ENCODE data around the gene SH3BGRL2. TPM values are rescaled to one million over a fixed set of nuclear protein-coding genes. Genes with fewer than 3 reads are reported as not detected.
"Not testable (repeated sequence)": the region's sequence is repeated elsewhere in the genome, so short reads cannot be mapped to it uniquely, and the experiment has no call there.

Gene SH3BGRL2
- polyA plus RNA-seq, 3 donors from 2014 or later: 0.22 to 3.4 TPM; not detected in 1

- Mint-ChIP-seq H3K9me3 (peaks cover 0 to 4% (median 0%) of the 10 kb centered on the region in 6 donors), H3K27ac (no peak overlapping the region), H3K36me3 (no peaks in the 10 kb centered on the region), H3K27me3 (ENCODE audit: low read depth in 3 of 3) (peaks cover 0 to 2% (median 0%) of the 10 kb centered on the region in 3 donors), H3K4me1 (no peaks in the 10 kb centered on the region), H3K4me3 (no peak overlapping the region)
- DNase-seq: no peak
Measured at GRCh38 chr6:79731471-79731870, 100.3 kb downstream of the SH3BGRL2 start.

GRCh38 chr6:79733388-79733787, 102.3 kb downstream of the SH3BGRL2 start:
- Mint-ChIP-seq H3K9me3 (no peaks in the 10 kb centered on the region), H3K27ac (no peak overlapping the region), H3K36me3 (no peaks in the 10 kb centered on the region), H3K27me3 (ENCODE audit: low read depth in 3 of 3) (peaks cover 0 to 7% (median 0%) of the 10 kb centered on the region in 3 donors), H3K4me3 (no peak overlapping the region), H3K4me1 (no peaks in the 10 kb centered on the region)
- DNase-seq: no peak

- no peak for DNase-seq
- H3K4me3 Mint-ChIP-seq: no peak overlapping the region
- H3K27ac Mint-ChIP-seq: no peak overlapping the region
- H3K27me3 Mint-ChIP-seq (ENCODE audit: low read depth in 3 of 3): peaks cover 0 to 7% (median 0%) of the 10 kb centered on the region in 3 donors
- H3K9me3 Mint-ChIP-seq: peaks cover 0 to 2% (median 0%) of the 10 kb centered on the region in 6 donors
- H3K4me1 Mint-ChIP-seq: no peaks in the 10 kb centered on the region
- no peaks in the 10 kb centered on the region for H3K36me3 Mint-ChIP-seq
Measured at GRCh38 chr6:79734374-79734773, 103.2 kb downstream of the SH3BGRL2 start.

- Mint-ChIP-seq H3K4me3 (no peak overlapping the region), H3K27me3 (ENCODE audit: low read depth in 3 of 3) (peaks cover 0 to 7% (median 0%) of the 10 kb centered on the region in 3 donors), H3K36me3 (no peaks in the 10 kb centered on the region), H3K27ac (no peak overlapping the region), H3K9me3 (peaks cover 0 to 2% (median 0%) of the 10 kb centered on the region in 6 donors), H3K4me1 (no peaks in the 10 kb centered on the region)
- no peak for DNase-seq
Measured at GRCh38 chr6:79735183-79735582, 104.1 kb downstream of the SH3BGRL2 start.

GRCh38 chr6:79737172-79737571, 106.0 kb downstream of the SH3BGRL2 start:
- Mint-ChIP-seq H3K36me3 (no peaks in the 10 kb centered on the region), H3K27ac (no peak overlapping the region), H3K27me3 (ENCODE audit: low read depth in 3 of 3) (peaks cover 0 to 6% (median 0%) of the 10 kb centered on the region in 3 donors), H3K4me3 (no peak overlapping the region), H3K9me3 (peaks cover 0 to 2% (median 0%) of the 10 kb centered on the region in 6 donors), H3K4me1 (no peaks in the 10 kb centered on the region)
- no peak for DNase-seq

GRCh38 chr6:79742030-79742429, 110.9 kb downstream of the SH3BGRL2 start:
- H3K4me3 Mint-ChIP-seq: no peak overlapping the region
- no peaks in the 10 kb centered on the region for H3K4me1 Mint-ChIP-seq
- no peak for DNase-seq
- H3K36me3 Mint-ChIP-seq: no peaks in the 10 kb centered on the region
- H3K27me3 Mint-ChIP-seq (ENCODE audit: low read depth in 3 of 3): peaks cover 0 to 5% (median 5%) of the 10 kb centered on the region in 3 donors
- H3K9me3 Mint-ChIP-seq: peaks cover 3 to 10% (median 6%) of the 10 kb centered on the region in 6 donors
- H3K27ac Mint-ChIP-seq: no peak overlapping the region

- not testable (repeated sequence) for H3K4me1 Mint-ChIP-seq; H3K27ac Mint-ChIP-seq; H3K36me3 Mint-ChIP-seq; H3K27me3 Mint-ChIP-seq (ENCODE audit: low read depth in 3 of 3); DNase-seq; H3K4me3 Mint-ChIP-seq
- H3K9me3 Mint-ChIP-seq: peaks cover 4 to 10% (median 6%) of the 10 kb centered on the region in 6 donors
Measured at GRCh38 chr6:79745282-79745681, 114.2 kb downstream of the SH3BGRL2 start.

- not testable (repeated sequence) for DNase-seq; H3K27ac Mint-ChIP-seq; H3K36me3 Mint-ChIP-seq; H3K4me1 Mint-ChIP-seq; H3K27me3 Mint-ChIP-seq (ENCODE audit: low read depth in 3 of 3); H3K4me3 Mint-ChIP-seq
- H3K9me3 Mint-ChIP-seq: peaks cover 4 to 10% (median 6%) of the 10 kb centered on the region in 6 donors
Measured at GRCh38 chr6:79746325-79746724, 115.2 kb downstream of the SH3BGRL2 start.

- Mint-ChIP-seq H3K27ac (no peak overlapping the region), H3K4me1 (no peaks in the 10 kb centered on the region), H3K9me3 (peaks cover 0 to 4% (median 2%) of the 10 kb centered on the region in 6 donors), H3K27me3 (ENCODE audit: low read depth in 3 of 3) (peaks cover 0 to 7% (median 5%) of the 10 kb centered on the region in 3 donors), H3K36me3 (peaks cover 0 to 4% (median 0%) of the 10 kb centered on the region in 3 donors), H3K4me3 (no peak overlapping the region)
- no peak for DNase-seq
Measured at GRCh38 chr6:79750806-79751205, 119.7 kb downstream of the SH3BGRL2 start.

Other genes with a start within 250 kb of the SH3BGRL2 start
- gene LCA5, start 93.9 kb upstream of the SH3BGRL2 start, polyA plus RNA-seq: not detected